HCT116 (cell line): ENCODE results near the gene DTX3L. TPM values are rescaled to one million over a fixed set of nuclear protein-coding genes. Genes with fewer than 3 reads are reported as not detected.

Experiments used
- ATAC-seq: fragments of 200-7000 bp; cut with Tn5 transposase; 2 replicates; pipeline ENCODE4 v1.9.1; 2020; ENCODE audit warnings: mild to moderate bottlenecking, moderate library complexity
- BruUV-seq: library from RNA; stranded (reverse); fragments of 400-500 nt; replicated peaks from 2 replicates; lab custom pipeline; 2021; lab: Mats Ljungman, UMichigan
- CTCF ChIA-PET: fragments of 300-600 bp; sonication (Branson Sonifier 250); formaldehyde crosslinking; loops from one replicate; lab custom pipeline; 2021; ENCODE audit warnings: antibody characterized with exemption; lab: Charles Lee
- POLR2A ChIA-PET: fragments of 300-600, 350-600 bp; sonication (Branson Sonifier 250); formaldehyde crosslinking; loops from one replicate; lab custom pipeline; 2021; ENCODE audit warnings: antibody characterized with exemption; lab: Charles Lee
- RAD21 ChIA-PET, 2 experiments: fragments of 300-600 bp; sonication (Branson Sonifier 250); formaldehyde crosslinking; loops; one replicate each; lab custom pipeline; 2023; ENCODE audit warnings: low total read pairs in 2 of 2; ENCODE audit not compliant: uncharacterized antibody in 2 of 2, unreplicated experiment in 2 of 2, low non-redundant PET in 1 of 2; lab: Charles Lee
- DNase-seq: peaks from one replicate; pipeline ENCODE4 v3.0.0-alpha.2; 2010; ENCODE audit warnings: low read depth, low spot score
- H2AFZ ChIP-seq: fragments of 200-600 bp; shearing (Covaris generic), sonication (generic); 2 replicates; pipeline ENCODE4 v1.6.1; 2017; ENCODE audit warnings: low read depth, mixed run types, mixed read lengths, antibody characterized with exemption, low read length; ENCODE audit not compliant: poor library complexity, severe bottlenecking
- H3K27ac ChIP-seq: 2 replicates; pipeline ENCODE4 v1.5.1; 2012; ENCODE audit warnings: low read depth, low read length
- H3K27me3 ChIP-seq: fragments of 200-600 bp; sonication (generic); 2 replicates; pipeline ENCODE4 v1.6.1; 2016; ENCODE audit warnings: mixed run types, low read length, mixed read lengths; ENCODE audit not compliant: insufficient read depth
- H3K36me3 ChIP-seq, 2 experiments: fragments of 200-500 bp in 1 of 2; fragments of 200-600 bp in 1 of 2; sonication (Bioruptor generic) in 1 of 2; sonication (generic) in 1 of 2; 2 replicates each; pipeline versions ENCODE4 v1.5.1 to v1.6.1; 2014 to 2016; ENCODE audit warnings: low read length in 2 of 2, inconsistent platforms in 1 of 2, mixed read lengths in 1 of 2, mixed run types in 1 of 2; ENCODE audit not compliant: insufficient read depth in 2 of 2, control insufficient read depth in 1 of 2
- H3K4me1 ChIP-seq, 2 experiments: fragments of 200-600 bp in 1 of 2; sonication (generic) in 1 of 2; 2 replicates each; pipeline versions ENCODE4 v1.5.1 to v1.6.1; 2012 to 2017; ENCODE audit warnings: low read length in 2 of 2, inconsistent platforms in 1 of 2, mild to moderate bottlenecking in 1 of 2, mixed read lengths in 1 of 2, mixed run types in 1 of 2, moderate library complexity in 1 of 2; ENCODE audit not compliant: insufficient read depth in 2 of 2, control insufficient read depth in 1 of 2
- H3K4me2 ChIP-seq: fragments of 200-600 bp; sonication (generic); 2 replicates; pipeline ENCODE4 v1.6.1; 2017; ENCODE audit warnings: mixed run types, low read length, mixed read lengths
- H3K4me3 ChIP-seq, 2 experiments: fragments of 200-600 bp in 1 of 2; sonication (generic) in 1 of 2; replicated peaks in 1 of 2; 2 replicates each; pipeline ENCODE4 v1.5.1; 2011 to 2016; ENCODE audit warnings: low read length in 2 of 2, control low read depth in 1 of 2, low read depth in 1 of 2, mild to moderate bottlenecking in 1 of 2, mixed read lengths in 1 of 2, mixed run types in 1 of 2
- H3K79me2 ChIP-seq: fragments of 200-600 bp; sonication (generic); 2 replicates; pipeline ENCODE4 v1.6.1; 2017; ENCODE audit warnings: mild to moderate bottlenecking, mixed run types, low read length, moderate library complexity, mixed read lengths; ENCODE audit not compliant: insufficient read depth
- H3K9ac ChIP-seq: fragments of 200-600 bp; sonication (generic); 2 replicates; pipeline ENCODE4 v1.6.1; 2016; ENCODE audit warnings: low read length, mixed read lengths
- H3K9me2 ChIP-seq: fragments of 200-600 bp; sonication (generic), shearing (Covaris generic); 2 replicates; pipeline ENCODE4 v1.6.1; 2017; ENCODE audit warnings: mixed run types, mild to moderate bottlenecking, moderate library complexity; ENCODE audit not compliant: insufficient read depth
- H3K9me3 ChIP-seq, 2 experiments: fragments of 200-500 bp in 1 of 2; fragments of 200-600 bp in 1 of 2; sonication (Bioruptor generic) in 1 of 2; sonication (generic) in 1 of 2; 2 replicates each; pipeline ENCODE4 v1.6.1; 2014 to 2017; ENCODE audit warnings: low read length in 2 of 2, mixed read lengths in 2 of 2, inconsistent platforms in 1 of 2, low read depth in 1 of 2, mild to moderate bottlenecking in 1 of 2, mixed run types in 1 of 2, moderate library complexity in 1 of 2; ENCODE audit not compliant: control insufficient read depth in 1 of 2, insufficient read depth in 1 of 2
- H4K20me1 ChIP-seq: fragments of 200-600 bp; sonication (generic), shearing (Covaris generic); 2 replicates; pipeline ENCODE4 v1.6.1; 2017; ENCODE audit warnings: mixed run types, mild to moderate bottlenecking, moderate library complexity; ENCODE audit not compliant: insufficient read depth
- CBX3 ChIP-seq: IDR thresholded peaks from 2 replicates; pipeline ENCODE4 v1.6.1; 2012; ENCODE audit warnings: low read depth
- CTCF ChIP-seq, 3 experiments: fragments of 200-600 bp in 1 of 3; sonication (generic) in 1 of 3; IDR thresholded peaks in 2 of 3; conservative IDR thresholded peaks in 1 of 3; 2 replicates each; pipeline ENCODE4 v1.5.1; 2012 to 2017; ENCODE audit warnings: low read depth in 2 of 3, low read length in 2 of 3, antibody characterized with exemption in 1 of 3, borderline replicate concordance in 1 of 3, control low read depth in 1 of 3, mild to moderate bottlenecking in 1 of 3, mixed read lengths in 1 of 3, mixed run types in 1 of 3, moderate library complexity in 1 of 3; ENCODE audit not compliant: insufficient read depth in 1 of 3
- EGR1 ChIP-seq: IDR thresholded peaks from 2 replicates; pipeline ENCODE4 v1.6.1; 2012; ENCODE audit warnings: low read depth
- ELF1 ChIP-seq: IDR thresholded peaks from 2 replicates; pipeline ENCODE4 v1.6.1; 2012; ENCODE audit warnings: low read depth, borderline replicate concordance
- JUND ChIP-seq: IDR thresholded peaks from 2 replicates; pipeline ENCODE4 v1.6.1; 2012
- MAX ChIP-seq: IDR thresholded peaks from 2 replicates; pipeline ENCODE4 v1.6.1; 2012
- SIN3A ChIP-seq: IDR thresholded peaks from 2 replicates; pipeline ENCODE4 v1.6.1; 2012; ENCODE audit warnings: low read depth
- SP1 ChIP-seq: IDR thresholded peaks from 2 replicates; pipeline ENCODE4 v1.6.1; 2012; ENCODE audit warnings: low read depth
- SRF ChIP-seq: IDR thresholded peaks from 2 replicates; pipeline ENCODE4 v1.6.1; 2012; ENCODE audit warnings: low read depth
- TCF7L2 ChIP-seq: IDR thresholded peaks from 2 replicates; pipeline ENCODE4 v1.7.0; 2011; ENCODE audit warnings: borderline replicate concordance, inconsistent platforms; ENCODE audit not compliant: insufficient read depth, insufficient read length; ENCODE audit errors: extremely low read depth
- YY1 ChIP-seq: IDR thresholded peaks from 2 replicates; pipeline ENCODE4 v1.6.1; 2011; ENCODE audit warnings: low read length, low read depth, moderate library complexity, mild to moderate bottlenecking; ENCODE audit not compliant: insufficient replicate concordance; ENCODE audit errors: extremely low read depth
- ZFX ChIP-seq: fragments of 450-650 bp; IDR thresholded peaks from 2 replicates; pipeline ENCODE4 v1.6.1; 2017
- intact Hi-C: fragments of 100-400 bp; cut with micrococcal nuclease; formaldehyde crosslinking; loops from 2 replicates; pipeline ENCODE4 v1.10.0; 2022
- total RNA-seq: library from RNA; stranded (reverse); gene quantifications from one replicate; pipeline ENCODE4 v1.2.1, GENCODE V29; 2021; ENCODE audit not compliant: unreplicated experiment

DTX3L gene
- total RNA-seq, 1 experiment from 2014 or later, result 13.1 TPM

- Histone ChIP-seq H2AFZ (no peak overlapping the region), H4K20me1 (no peaks in the 10 kb centered on the region), H3K9me2 (no peaks in the 10 kb centered on the region), H3K9ac (no peak overlapping the region), H3K27me3 (no peaks in the 10 kb centered on the region), H3K4me3 (no peak overlapping the region), H3K4me2 (no peak overlapping the region), H3K79me2 (no peaks in the 10 kb centered on the region), H3K36me3 (no peaks in the 10 kb centered on the region), H3K9me3 (no peaks in the 10 kb centered on the region), H3K27ac (no peak overlapping the region), H3K4me1 (peaks cover 0 to 3% of the 10 kb centered on the region in 2 experiments; a peak in 1 of 4 replicates)
- TF ChIP-seq ELF1, result no peak
- TF ChIP-seq TCF7L2, result no peak
- no peak for TF ChIP-seq EGR1
- TF ChIP-seq SIN3A, result no peak
- no peak for TF ChIP-seq ZFX
- no peak for TF ChIP-seq CBX3
- ChIA-PET POLR2A (no interaction called here), CTCF (no interaction called here), RAD21 (no interaction called here)
- DNase-seq (no peak), ATAC-seq (no peak)
- intact Hi-C loops, result no loop called here
- BruUV-seq, result no TSS peak
These were observed 26.5 kb downstream of the DTX3L start for GRCh38 chr3:122590610-122591009.

- Histone ChIP-seq H3K27me3 (no peaks in the 10 kb centered on the region), H3K9ac (no peak overlapping the region), H2AFZ (no peak overlapping the region), H3K4me2 (no peak overlapping the region), H4K20me1 (no peaks in the 10 kb centered on the region), H3K9me2 (no peaks in the 10 kb centered on the region), H3K27ac (no peak overlapping the region), H3K4me1 (no peaks in the 10 kb centered on the region), H3K36me3 (no peaks in the 10 kb centered on the region), H3K79me2 (no peaks in the 10 kb centered on the region), H3K4me3 (no peak overlapping the region), H3K9me3 (no peaks in the 10 kb centered on the region)
- ChIA-PET POLR2A (interaction anchor here (0.7 kb wide), 1 partner anchor 76 kb away, joined by 3 read pairs; no protein-coding TSS in a partner anchor), CTCF (no interaction called here), RAD21 (no interaction called here)
- no TSS peak for BruUV-seq
- TF ChIP-seq SRF (no peak), MAX (no peak), SP1 (no peak), YY1 (no peak), SIN3A (no peak), CBX3 (no peak), JUND (no peak), CTCF (IDR thresholded peaks at IDR 0.05 in 2 of 3, conservative IDR thresholded peaks at IDR 0.05 in 1 of 3; ENCODE audit: borderline replicate concordance in 1 of 3, insufficient read depth in 1 of 3, low read depth in 2 of 3, low read length in 2 of 3) (no peak)
- ATAC-seq (no peak), DNase-seq (no peak)
- intact Hi-C loops, result no loop called here
These were observed 29.9 kb downstream of the DTX3L start for GRCh38 chr3:122594025-122594424.
